ENCODE results near the gene ZNF516.

DNA sequence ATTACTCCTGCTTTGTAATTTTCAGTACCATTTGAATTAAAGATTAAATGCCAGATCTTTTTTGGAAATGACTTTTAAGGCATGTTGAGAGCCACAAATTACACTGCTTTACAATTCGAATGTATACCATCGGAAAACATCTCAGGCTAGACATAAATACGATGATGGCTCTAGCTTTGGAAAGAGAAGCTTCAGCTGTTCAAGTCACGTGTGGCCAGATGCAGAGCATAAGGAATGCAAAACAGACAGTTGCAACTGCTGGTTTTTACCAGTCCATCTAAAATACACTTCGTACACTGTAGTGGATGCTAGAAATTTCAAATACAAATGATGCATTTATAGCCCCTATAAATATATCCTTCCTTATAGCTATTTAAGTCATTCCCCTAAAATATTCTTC, 8.0 kb downstream of the ZNF516 start:
- no peak for TF ChIP-seq EZH2 (IDR thresholded peaks at IDR 0.05; ENCODE audit: borderline replicate concordance, low read depth, low read length, severe bottlenecking)
- TF ChIP-seq, protein P1, sequence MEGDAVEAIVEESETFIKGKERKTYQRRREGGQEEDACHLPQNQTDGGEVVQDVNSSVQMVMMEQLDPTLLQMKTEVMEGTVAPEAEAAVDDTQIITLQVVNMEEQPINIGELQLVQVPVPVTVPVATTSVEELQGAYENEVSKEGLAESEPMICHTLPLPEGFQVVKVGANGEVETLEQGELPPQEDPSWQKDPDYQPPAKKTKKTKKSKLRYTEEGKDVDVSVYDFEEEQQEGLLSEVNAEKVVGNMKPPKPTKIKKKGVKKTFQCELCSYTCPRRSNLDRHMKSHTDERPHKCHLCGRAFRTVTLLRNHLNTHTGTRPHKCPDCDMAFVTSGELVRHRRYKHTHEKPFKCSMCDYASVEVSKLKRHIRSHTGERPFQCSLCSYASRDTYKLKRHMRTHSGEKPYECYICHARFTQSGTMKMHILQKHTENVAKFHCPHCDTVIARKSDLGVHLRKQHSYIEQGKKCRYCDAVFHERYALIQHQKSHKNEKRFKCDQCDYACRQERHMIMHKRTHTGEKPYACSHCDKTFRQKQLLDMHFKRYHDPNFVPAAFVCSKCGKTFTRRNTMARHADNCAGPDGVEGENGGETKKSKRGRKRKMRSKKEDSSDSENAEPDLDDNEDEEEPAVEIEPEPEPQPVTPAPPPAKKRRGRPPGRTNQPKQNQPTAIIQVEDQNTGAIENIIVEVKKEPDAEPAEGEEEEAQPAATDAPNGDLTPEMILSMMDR (IDR thresholded peaks at IDR 0.05; ENCODE audit: borderline replicate concordance, extremely low read depth, low read length, poor library complexity, severe bottlenecking), result no peak
